ENCODE data around the gene STON2. TPM values are rescaled to one million over a fixed set of nuclear protein-coding genes. Genes with fewer than 3 reads are reported as not detected.

STON2 gene
- total and polyA plus RNA-seq, 2 of the 13 experiments (the other 11 are each of a cell fraction or from before 2014, with no cell fraction given), result 2.1 to 11.0 TPM

DNA sequence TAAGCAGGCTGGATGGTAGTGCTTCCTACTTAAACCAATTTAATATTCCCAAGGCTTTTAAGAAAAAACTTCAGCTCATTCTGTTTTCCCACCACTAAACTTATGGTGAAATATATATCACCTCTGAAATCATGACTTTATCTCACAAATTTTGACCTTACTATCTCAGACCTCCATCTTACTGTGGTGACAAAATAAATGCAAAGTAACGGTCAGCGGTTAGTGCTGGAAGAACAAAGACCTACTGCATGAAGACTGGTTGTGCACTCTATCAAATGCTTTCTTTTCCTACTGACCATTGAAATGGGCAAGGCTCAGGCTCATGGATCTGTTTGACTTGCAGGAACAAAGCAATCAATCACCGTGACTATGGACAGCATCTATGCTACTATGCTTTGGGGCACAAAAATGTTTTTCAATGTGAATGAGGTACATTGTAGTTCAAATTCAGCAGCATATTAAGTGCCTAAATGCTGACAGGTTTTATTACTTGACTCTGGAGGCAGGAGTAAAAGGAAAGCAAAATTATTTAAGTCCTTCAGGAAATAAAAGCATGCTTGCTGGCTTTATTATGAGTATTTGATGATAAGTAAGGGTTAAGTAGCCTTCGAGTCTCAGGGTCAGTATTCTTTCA is 136.2 kb downstream of the STON2 start:
- Histone ChIP-seq H2AFZ (ENCODE audit: low read length) (no peak overlapping the region), H3K27me3 (ENCODE audit: control insufficient read depth in 1 of 2, insufficient read depth in 2 of 2, low read length in 2 of 2) (no peaks in the 10 kb centered on the region), H3K9ac (ENCODE audit: insufficient read depth, low read depth, low read length) (no peak overlapping the region), H3K4me2 (ENCODE audit: low read depth, low read length) (no peak overlapping the region), H3K79me2 (ENCODE audit: insufficient read depth, low read length) (no peaks in the 10 kb centered on the region), H3K9me3 (ENCODE audit: low read length) (no peaks in the 10 kb centered on the region), H3K27ac (ENCODE audit: extremely low read length, insufficient read depth, low read length) (no peak overlapping the region), H3K4me3 (replicated peaks in 1 of 3; ENCODE audit: insufficient read depth in 1 of 3, low read depth in 2 of 3, low read length in 3 of 3) (no peak overlapping the region), H4K20me1 (ENCODE audit: insufficient read depth, low read length) (no peaks in the 10 kb centered on the region), H3K4me1 (ENCODE audit: insufficient read depth, low read length) (peaks cover 2% of the 10 kb centered on the region; the same call in 1 of the 2 replicates), H3K36me3 (replicated peaks in 1 of 2; ENCODE audit: control insufficient read depth in 1 of 2, insufficient read depth in 2 of 2, low read length in 2 of 2) (no peaks in the 10 kb centered on the region)
- no peak for ATAC-seq
- no peak for TF ChIP-seq FOXK2 (IDR thresholded peaks at IDR 0.05)
- no peak for TF ChIP-seq CBX1 (IDR thresholded peaks at IDR 0.05; ENCODE audit: low read depth)
- TF ChIP-seq, protein P1, sequence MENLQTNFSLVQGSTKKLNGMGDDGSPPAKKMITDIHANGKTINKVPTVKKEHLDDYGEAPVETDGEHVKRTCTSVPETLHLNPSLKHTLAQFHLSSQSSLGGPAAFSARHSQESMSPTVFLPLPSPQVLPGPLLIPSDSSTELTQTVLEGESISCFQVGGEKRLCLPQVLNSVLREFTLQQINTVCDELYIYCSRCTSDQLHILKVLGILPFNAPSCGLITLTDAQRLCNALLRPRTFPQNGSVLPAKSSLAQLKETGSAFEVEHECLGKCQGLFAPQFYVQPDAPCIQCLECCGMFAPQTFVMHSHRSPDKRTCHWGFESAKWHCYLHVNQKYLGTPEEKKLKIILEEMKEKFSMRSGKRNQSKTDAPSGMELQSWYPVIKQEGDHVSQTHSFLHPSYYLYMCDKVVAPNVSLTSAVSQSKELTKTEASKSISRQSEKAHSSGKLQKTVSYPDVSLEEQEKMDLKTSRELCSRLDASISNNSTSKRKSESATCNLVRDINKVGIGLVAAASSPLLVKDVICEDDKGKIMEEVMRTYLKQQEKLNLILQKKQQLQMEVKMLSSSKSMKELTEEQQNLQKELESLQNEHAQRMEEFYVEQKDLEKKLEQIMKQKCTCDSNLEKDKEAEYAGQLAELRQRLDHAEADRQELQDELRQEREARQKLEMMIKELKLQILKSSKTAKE (CRISPR knock-in tag; IDR thresholded peaks at IDR 0.05; ENCODE audit: borderline replicate concordance), result no peak
- TF ChIP-seq ZNF614 (CRISPR knock-in tag; IDR thresholded peaks at IDR 0.05; ENCODE audit: borderline replicate concordance), result no peak
- TF ChIP-seq KMT2A (CRISPR knock-in tag; IDR thresholded peaks at IDR 0.05), result no peak
- TF ChIP-seq, protein P2, sequence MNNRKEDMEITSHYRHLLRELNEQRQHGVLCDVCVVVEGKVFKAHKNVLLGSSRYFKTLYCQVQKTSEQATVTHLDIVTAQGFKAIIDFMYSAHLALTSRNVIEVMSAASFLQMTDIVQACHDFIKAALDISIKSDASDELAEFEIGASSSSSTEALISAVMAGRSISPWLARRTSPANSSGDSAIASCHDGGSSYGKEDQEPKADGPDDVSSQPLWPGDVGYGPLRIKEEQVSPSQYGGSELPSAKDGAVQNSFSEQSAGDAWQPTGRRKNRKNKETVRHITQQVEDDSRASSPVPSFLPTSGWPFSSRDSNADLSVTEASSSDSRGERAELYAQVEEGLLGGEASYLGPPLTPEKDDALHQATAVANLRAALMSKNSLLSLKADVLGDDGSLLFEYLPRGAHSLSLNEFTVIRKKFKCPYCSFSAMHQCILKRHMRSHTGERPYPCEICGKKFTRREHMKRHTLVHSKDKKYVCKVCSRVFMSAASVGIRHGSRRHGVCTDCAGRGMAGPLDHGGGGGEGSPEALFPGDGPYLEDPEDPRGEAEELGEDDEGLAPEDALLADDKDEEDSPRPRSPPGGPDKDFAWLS (CRISPR knock-in tag; IDR thresholded peaks at IDR 0.05; ENCODE audit: borderline replicate concordance), result no peak
- TF ChIP-seq ZNF788 (CRISPR knock-in tag; IDR thresholded peaks at IDR 0.05; ENCODE audit: borderline replicate concordance), result no peak
- TF ChIP-seq ZNF383 (CRISPR knock-in tag; IDR thresholded peaks at IDR 0.05; ENCODE audit: borderline replicate concordance), result no peak
- no peak for TF ChIP-seq SMARCE1 (IDR thresholded peaks at IDR 0.05; ENCODE audit: borderline replicate concordance)
- TF ChIP-seq ZNF781 (CRISPR knock-in tag; IDR thresholded peaks at IDR 0.05; ENCODE audit: borderline replicate concordance, not compliant biosample characterization), result no peak
- TF ChIP-seq, protein P3, sequence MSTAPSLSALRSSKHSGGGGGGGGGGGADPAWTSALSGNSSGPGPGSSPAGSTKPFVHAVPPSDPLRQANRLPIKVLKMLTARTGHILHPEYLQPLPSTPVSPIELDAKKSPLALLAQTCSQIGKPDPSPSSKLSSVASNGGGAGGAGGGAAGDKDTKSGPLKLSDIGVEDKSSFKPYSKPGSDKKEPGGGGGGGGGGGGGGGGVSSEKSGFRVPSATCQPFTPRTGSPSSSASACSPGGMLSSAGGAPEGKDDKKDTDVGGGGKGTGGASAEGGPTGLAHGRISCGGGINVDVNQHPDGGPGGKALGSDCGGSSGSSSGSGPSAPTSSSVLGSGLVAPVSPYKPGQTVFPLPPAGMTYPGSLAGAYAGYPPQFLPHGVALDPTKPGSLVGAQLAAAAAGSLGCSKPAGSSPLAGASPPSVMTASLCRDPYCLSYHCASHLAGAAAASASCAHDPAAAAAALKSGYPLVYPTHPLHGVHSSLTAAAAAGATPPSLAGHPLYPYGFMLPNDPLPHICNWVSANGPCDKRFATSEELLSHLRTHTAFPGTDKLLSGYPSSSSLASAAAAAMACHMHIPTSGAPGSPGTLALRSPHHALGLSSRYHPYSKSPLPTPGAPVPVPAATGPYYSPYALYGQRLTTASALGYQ (CRISPR knock-in tag; IDR thresholded peaks at IDR 0.05), result no peak
- intact Hi-C loops (cut with micrococcal nuclease; ENCODE audit: unreplicated experiment), result no loop called here
- DNase-seq (ENCODE audit: low spot score), result no peak
- ChIA-PET CTCF (ENCODE audit: low intra/inter-chr PET ratio, low total read pairs) (no interaction called here), POLR2A (no interaction called here)
- no peak for FAIRE-seq
- no TSS peak for BruUV-seq (replicated peaks)
- in situ Hi-C loops (cut with HindIII; ENCODE audit: extremely low pct_ligation_motif_present, low pct_unique_long_range_greater_than_20kb), result no loop called here
- WGBS (ENCODE audit: low lambda C conversion rate), result 89% methylated on average over 4 of the region's 4 CpGs
